ENCODE data around the gene HSPA12A. TPM values are rescaled to one million over a fixed set of nuclear protein-coding genes. Genes with fewer than 3 reads are reported as not detected.

Gene HSPA12A
- total and polyA plus RNA-seq, 9 of the 15 experiments (the other 6 are each of a cell fraction or from before 2014, with no cell fraction given), result 0.01 to 0.18 (median 0.04) TPM; not detected in 4

DNA sequence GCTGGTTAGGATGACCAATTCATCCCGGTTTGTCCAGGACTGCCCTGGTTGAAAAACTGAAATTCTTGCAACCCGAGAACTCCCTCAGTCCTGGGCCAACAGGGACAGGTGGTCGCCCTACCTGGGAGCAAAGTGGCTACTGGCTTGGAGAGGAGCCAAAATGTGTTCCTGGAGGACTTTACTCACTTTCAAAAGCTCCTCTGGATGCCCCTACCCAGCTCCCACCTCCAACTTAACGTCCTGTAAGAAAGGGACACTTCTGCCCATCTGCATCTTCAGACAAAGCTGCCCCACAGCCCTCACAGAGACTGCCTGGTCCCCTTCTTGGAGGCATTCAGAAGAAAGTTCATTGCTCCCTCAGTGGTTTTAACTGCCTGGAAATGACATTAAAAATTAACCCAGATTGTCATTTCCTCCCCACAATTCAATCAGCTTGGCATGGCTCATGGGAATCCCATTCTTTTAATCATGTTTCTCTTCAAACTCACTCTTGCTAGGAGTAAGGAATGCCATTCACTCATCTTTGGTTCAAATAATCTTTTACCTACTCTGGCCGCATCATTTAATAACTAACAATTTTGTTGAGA is 24.0 kb upstream of the HSPA12A start (continued):
- TF ChIP-seq SAFB (IDR thresholded peaks at IDR 0.05; ENCODE audit: borderline replicate concordance, low read depth, low read length) (no peak), ILK (tag; IDR thresholded peaks at IDR 0.05; ENCODE audit: borderline replicate concordance, low read depth) (no peak), RBM15 (IDR thresholded peaks at IDR 0.05; ENCODE audit: insufficient read depth, low read length) (no peak)
- TF ChIP-seq, protein P1, sequence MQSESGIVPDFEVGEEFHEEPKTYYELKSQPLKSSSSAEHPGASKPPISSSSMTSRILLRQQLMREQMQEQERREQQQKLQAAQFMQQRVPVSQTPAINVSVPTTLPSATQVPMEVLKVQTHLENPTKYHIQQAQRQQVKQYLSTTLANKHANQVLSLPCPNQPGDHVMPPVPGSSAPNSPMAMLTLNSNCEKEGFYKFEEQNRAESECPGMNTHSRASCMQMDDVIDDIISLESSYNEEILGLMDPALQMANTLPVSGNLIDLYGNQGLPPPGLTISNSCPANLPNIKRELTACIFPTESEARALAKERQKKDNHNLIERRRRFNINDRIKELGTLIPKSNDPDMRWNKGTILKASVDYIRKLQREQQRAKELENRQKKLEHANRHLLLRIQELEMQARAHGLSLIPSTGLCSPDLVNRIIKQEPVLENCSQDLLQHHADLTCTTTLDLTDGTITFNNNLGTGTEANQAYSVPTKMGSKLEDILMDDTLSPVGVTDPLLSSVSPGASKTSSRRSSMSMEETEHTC (IDR thresholded peaks at IDR 0.05), result no peak
- TF ChIP-seq, protein P2, sequence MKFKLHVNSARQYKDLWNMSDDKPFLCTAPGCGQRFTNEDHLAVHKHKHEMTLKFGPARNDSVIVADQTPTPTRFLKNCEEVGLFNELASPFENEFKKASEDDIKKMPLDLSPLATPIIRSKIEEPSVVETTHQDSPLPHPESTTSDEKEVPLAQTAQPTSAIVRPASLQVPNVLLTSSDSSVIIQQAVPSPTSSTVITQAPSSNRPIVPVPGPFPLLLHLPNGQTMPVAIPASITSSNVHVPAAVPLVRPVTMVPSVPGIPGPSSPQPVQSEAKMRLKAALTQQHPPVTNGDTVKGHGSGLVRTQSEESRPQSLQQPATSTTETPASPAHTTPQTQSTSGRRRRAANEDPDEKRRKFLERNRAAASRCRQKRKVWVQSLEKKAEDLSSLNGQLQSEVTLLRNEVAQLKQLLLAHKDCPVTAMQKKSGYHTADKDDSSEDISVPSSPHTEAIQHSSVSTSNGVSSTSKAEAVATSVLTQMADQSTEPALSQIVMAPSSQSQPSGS (CRISPR knock-in tag; IDR thresholded peaks at IDR 0.05), result no peak
- TF ChIP-seq, protein P3, sequence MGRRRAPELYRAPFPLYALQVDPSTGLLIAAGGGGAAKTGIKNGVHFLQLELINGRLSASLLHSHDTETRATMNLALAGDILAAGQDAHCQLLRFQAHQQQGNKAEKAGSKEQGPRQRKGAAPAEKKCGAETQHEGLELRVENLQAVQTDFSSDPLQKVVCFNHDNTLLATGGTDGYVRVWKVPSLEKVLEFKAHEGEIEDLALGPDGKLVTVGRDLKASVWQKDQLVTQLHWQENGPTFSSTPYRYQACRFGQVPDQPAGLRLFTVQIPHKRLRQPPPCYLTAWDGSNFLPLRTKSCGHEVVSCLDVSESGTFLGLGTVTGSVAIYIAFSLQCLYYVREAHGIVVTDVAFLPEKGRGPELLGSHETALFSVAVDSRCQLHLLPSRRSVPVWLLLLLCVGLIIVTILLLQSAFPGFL (CRISPR knock-in tag; IDR thresholded peaks at IDR 0.05), result no peak

All from K562 (cell line).